ENCODE measurements around the gene P3R3URF.
"Not testable (repeated sequence)": the region's sequence is repeated elsewhere in the genome, so short reads cannot be mapped to it uniquely, and the experiment has no call there.

The P3R3URF gene

DNA sequence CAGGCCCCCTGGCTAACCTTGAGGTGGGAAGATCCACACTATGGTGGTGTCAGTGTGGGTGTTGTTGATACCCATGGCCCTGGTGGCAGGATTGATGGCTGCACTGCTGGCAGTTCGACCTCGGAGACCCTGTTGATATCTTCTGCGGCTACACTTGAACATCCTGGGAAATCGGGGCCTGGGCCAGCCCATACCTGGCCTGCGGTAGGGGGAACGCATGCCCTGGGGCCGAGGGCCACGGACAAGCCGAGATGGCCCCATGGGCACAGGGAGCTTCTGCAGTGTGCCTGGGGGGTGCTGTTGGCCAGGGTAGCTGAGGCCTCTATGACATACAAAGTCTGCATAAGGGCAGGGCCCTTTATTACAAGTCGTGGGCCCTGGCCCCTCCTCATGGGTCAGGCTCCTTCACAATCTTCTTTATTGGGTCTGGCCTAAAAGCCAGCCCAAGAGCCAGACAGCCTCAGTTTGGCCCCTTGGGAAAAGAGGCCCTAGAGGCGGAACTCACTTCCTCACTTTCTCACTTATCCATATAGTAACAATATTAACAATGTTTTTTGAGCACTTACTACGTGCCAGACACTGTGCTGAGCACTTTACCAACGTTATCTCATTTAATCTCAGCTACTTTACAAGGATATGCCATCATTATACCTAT, at the start of gene P3R3URF:
Gene P3R3URF, minus strand, starts transcription at position 278 of the 655 bp plus-strand sequence. Its CDS starts 17 bp downstream, at position 261.
- no peak for DNase-seq (ENCODE audit: low read depth)

DNA sequence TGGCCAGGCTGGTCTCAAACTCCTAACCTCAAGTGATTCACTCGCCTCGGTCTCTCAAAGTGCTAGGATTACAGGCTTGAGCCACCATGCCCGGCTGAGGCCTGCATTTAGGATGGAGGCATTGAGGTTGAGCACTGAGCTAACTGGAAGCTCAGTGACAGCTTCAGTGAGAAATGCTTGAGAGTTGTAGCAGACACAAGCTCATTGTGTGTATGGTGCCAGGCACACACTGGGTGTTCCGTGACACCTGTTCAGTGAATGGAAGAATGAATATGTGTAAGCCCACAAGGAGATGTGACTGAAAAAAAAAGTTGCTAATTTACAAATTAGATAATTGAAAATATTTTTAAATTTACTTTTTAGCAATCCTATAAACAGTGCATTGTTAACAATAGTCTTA, 48.7 kb upstream of the P3R3URF start:
- no peak for DNase-seq (ENCODE audit: low read depth)

DNA sequence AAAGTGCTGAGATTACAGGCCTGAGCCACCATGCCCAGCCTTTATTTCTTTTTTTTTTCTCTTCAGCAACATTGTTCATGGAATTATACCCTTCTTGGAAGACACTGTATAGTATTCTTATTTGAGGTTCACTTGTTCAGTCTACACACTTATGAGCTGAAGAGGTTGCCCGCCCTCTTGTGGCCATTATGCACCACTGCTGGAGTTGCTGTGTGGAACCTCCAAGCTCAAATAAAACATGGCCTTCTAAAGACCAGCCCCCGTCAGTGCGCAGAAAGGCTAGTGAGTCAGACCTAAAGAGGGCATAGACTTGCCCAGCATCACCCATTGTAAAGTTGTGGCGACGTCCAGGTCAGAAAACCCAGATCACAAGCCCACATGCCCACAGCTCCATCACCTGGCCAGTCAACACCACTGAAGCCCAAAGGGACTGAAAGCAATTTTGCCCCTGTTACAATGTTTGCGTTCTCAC, 47.2 kb upstream of the P3R3URF start:
- DNase-seq (ENCODE audit: low read depth), result no peak

DNA sequence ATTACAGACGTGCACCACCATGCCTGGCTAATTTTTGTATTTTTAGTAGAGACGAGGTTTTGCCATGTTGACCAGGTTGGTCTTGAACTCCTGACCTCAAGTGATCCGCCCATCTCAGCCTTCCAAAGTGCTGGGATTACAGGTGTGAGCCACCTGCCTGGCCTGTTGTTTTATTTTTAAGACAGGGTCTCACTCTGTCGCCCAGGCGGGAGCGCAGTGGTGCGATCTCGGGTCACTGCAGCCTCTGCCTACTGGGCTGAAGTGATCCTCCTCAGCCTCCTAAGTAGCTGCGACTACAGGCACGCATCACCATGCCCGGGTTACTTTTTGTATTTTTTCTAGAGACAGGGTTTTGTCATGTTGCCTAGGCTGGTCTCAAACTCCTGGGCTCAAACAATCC, 46.8 kb upstream of the P3R3URF start:
- DNase-seq (ENCODE audit: low read depth), result not testable (repeated sequence)

DNA sequence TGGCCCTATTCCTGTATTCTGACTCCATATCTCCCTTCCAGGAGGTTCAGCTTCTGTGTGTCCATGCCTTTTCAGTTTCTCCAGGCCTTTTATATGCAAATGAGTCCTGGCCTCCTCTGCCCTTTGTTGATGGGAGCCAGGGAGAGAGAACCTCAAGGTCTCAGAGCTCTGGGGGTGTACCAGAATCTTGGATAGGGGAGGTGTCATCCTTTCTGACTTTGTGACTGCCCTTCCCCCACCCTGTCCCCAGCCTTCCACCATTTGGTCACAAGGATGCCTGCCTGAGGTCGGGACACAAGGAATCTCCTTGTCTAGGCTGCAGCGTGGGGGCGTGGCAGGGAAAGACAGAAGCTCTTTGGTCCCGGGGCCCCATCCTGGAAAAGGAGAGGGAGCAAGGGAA, 45.5 kb upstream of the P3R3URF start:
- no peak for DNase-seq (ENCODE audit: low read depth)

DNA sequence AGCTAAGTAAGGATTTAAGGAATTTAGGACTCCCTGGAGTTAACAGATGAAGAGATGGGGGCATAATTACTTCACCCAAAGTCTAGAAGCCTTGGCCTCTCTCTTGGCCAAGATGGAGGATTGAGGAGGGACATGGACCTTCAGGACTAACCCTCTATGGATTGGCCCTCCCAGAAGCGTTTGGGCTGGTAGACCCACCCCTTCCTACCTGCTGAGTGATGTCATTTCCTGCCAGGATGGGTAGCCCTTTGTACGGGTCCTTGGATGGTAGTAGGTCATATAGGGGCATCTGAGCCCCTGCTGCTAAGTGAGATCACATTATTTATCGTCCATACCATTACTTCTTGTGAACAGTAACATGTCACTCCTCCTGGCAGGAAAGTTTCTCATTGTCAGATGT, 44.5 kb upstream of the P3R3URF start:
- no peak for DNase-seq (ENCODE audit: low read depth)

DNA sequence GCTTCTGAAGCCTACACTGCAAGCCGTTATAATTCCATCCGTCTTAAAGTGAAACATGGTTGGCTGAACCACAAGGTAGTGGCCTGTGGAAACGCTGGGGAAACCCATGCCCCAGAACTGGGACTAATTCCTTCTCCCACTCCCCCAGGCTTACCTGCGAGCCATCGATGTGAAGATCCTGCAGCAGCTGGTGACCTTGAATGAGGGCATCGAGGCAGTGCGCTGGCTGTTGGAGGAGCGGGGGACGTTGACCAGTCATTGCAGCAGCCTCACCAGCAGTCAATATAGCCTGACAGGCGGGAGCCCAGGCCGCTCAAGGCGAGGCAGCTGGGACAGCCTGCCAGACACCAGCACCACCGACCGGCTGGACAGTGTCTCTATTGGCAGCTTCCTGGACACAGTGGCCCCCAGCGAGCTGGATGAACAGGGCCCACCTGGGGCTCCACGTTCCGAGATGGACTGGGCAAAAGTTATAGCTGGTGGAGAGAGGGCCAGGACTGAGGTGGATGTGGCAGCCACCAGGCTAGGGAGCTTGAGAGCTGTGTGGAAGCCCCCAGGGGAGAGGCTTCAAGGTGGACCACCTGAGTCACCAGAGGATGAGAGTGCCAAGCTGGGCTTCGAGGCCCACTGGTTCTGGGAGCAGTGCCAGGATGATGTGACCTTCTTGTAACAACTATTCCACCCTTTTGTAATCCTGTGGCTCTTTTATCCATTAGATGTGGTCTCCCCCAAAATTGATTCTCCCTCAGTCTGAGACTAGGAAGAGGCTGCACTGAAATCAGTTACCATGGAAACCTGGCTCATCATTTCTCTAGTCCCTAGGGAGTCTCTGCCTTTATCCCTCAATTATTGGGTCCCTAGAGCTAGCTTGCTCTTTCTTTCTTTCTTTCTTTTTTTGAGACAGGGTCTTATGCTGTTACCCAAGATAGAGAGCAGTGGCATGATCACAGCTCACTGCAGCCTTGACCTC, 43.5 kb upstream of the P3R3URF start:
- no peak for DNase-seq (ENCODE audit: low read depth)

DNA sequence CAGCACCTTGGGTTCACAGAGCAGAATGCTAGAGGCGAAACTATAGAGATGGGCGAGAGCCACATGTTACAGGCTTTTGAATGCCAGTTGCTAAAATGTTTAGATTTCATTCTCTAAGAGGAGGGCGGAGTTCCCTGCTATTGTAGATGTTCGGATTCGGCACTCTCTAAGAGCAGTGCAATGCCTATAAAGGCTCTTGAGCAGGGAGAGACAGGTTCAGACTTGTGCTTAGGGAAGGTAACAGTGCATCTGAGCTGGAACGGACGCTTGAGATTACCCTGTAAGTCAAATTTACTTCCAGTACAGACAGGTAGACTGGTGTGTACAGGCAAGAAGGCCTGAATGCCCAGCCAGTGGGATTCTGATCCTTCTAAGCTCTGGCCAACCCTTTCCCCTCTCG, 42.2 kb upstream of the P3R3URF start:
- DNase-seq (ENCODE audit: low read depth), result no peak

DNA sequence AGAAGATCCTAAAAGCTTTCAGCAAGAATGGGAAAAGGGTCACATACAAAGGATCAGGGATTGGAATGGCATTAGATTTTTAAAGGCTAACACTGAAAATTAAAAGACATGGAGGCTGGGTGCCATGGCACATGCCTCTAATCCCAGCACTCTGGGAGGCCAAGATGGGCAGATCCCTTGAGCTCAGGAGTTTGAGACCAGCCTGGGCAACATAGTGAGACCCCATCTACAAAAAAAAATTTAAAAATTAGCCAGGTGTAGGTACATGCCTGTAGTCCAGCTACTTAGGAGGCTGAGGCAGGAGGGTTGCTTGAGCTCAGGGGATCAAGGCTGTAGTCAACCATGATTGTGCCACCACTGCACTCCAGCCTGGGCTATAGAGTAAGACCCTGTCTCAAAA, 39.2 kb upstream of the P3R3URF start:
- no peak for DNase-seq (ENCODE audit: low read depth)

DNA sequence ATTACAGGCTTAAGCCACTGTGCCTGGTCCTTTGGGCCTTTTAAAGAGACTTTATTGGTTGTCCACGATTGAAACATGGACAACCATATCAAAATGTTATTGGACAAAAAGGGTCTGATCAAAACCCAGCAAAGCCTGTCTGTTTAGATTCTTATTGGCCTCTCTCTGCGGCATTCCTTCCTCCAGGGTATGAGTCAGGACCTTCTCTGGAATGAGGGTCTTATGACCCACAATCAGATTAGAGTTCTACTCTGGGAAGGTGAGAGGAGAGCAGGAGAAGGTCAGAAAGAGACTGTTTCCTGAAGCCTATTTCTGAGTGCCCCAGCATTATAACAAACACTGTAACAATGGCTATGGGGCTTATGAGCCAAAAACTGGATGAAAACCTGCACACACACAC, 34.8 kb upstream of the P3R3URF start:
- no peak for DNase-seq (ENCODE audit: low read depth)

DNA sequence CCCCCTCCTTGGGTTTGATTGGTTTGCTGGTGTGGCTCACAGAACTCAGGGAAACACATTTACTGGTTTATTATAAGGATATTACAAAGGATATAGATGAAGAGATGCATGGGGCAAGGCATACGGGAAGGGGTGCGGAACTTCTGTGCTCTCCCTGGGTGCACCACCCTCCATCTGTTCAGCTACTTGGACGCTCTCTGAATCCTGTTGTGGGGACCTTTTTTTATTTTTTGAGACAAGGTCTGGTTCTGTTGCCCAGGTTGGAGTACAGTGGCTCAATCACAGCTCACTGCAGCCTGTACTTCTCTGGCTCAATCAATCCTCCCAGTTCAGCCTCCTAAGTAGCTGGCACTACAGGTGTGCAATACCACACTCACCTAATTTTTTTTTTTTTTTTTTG, 34.3 kb upstream of the P3R3URF start:
- no peak for DNase-seq (ENCODE audit: low read depth)

DNA sequence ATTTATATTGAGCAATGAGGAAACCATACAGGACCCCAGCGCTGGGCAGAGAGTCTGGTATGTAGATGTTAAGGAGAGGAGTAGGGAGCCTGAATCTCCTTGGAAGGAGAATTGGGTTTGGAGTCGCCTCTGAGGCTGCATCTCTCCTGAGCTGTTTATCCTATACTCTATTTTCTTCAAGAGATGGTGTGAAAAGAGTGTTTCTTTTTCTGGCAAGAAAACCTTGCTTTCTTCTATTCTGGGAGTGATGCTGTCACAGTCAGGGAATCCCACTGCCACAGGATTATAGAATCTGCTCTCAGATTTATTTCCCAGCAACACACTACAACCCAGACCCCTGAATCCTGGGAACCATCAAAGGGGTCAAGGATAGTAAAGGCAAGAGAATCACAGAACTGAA, 30.1 kb upstream of the P3R3URF start:
- DNase-seq (ENCODE audit: low read depth), result no peak

DNA sequence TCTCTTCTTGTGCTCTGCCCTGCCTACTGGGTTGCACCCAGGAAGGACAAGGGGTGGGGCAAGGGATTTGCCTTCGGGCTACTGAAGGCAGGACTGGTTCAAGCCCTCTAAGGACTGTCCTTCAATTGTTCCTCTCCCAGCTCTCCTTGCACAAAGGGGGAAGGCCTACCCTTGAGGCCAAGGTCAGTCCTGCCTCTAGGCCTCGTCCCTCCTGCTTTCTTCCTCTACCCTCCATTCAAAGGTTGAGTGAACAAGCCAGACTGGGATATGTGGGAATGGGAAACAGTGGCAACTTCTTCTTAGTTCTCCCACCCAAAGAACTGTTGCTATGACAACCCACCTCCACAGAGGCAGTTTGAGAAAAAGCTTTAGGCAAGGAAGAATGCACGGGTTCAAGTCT, 29.5 kb upstream of the P3R3URF start:
- no peak for DNase-seq (ENCODE audit: low read depth)

DNA sequence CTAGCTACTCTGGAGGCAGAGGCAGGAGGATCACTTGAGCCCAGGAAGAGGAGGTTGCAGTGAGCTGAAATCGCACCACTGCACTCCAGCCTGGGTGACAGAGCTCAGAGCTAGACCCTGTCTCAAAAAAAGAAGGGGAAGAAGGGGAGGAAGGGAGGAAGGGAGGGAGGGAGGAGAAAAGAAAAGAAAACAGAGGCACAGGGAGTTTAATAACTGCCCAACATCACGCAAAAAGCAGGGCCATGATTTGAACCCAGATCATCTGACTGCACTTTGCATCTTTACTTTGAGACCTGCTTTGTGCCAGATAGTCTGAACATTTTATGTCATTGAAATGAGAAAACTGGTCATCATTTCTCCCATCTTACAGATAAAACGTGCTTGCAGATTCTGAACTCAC, 28.9 kb upstream of the P3R3URF start:
- DNase-seq (ENCODE audit: low read depth), result no peak

DNA sequence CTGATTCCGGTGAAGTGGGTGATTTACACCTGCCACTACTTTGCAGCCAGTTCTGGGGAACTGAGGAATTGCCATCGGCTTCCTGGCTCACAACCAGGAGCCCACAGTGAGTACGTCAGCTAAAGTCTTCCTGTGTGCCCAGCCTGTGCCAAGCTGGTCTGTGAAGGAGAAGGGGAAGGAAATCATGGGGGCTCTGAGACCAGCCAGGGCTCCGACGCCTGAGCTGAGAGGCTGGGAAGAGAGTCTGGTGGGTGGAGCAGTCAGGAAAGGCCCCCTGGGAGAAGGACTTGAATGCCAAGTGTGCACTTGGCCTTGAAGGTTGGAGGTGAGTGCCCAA, 28.1 kb upstream of the P3R3URF start:
- no peak for DNase-seq (ENCODE audit: low read depth)

DNA sequence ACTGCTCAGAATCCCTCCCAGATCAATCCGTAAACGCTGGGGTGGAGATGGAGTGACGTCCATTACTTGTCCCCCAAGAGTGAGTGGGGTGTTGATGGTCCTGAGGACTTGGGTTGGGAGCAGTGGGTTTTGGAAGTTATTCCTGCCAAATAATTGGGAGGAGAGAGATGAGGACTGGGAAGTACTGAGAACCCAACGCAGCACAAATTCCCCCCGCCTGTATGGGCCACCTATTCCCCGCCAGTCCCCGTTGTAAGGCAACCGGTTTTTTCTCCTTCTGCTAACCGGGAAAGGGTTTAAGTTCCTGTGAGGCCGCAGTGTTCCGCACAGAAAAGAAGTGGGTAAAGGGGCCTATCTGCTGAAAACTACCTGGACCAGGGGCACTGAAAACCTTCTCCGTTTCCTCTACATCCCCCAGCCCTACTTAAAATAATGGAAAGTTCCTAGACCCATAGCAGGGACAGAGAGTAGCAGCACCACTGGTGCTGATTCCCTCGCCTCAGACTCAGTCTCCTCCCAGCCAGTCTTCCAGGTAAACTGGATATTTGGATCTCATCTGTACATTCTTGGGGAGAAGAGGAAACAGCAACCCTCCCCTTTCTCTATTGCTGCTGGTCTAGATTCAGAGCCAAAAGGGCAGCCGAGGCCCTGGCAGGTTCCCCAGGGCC, 27.6 kb upstream of the P3R3URF start:
- DNase-seq (ENCODE audit: low read depth), result no peak

DNA sequence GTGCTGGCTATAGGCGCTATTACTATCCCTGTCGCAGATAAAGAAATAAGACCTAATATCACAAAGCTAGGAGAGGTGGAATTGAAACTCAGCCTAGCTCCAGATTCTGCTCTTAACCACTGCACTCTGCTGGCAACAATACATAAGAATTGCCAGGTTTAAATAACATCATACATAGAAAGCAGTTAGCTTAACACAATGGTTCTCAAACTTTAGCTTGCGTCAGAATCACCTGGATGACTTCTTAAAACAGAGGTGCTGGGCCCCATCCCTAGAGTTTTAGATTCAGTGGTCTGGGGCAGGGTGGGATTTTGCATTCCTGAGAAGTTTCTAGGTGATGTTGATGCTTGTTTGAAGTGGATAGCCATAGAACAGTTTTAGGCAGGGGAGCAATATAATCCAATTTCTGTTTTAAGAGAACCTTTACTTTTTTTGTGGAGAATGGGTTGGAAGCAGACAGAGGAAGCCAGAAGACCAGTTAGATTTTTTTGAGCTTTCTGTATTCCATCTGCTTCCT, 23.0 kb upstream of the P3R3URF start:
- no peak for DNase-seq (ENCODE audit: low read depth)

DNA sequence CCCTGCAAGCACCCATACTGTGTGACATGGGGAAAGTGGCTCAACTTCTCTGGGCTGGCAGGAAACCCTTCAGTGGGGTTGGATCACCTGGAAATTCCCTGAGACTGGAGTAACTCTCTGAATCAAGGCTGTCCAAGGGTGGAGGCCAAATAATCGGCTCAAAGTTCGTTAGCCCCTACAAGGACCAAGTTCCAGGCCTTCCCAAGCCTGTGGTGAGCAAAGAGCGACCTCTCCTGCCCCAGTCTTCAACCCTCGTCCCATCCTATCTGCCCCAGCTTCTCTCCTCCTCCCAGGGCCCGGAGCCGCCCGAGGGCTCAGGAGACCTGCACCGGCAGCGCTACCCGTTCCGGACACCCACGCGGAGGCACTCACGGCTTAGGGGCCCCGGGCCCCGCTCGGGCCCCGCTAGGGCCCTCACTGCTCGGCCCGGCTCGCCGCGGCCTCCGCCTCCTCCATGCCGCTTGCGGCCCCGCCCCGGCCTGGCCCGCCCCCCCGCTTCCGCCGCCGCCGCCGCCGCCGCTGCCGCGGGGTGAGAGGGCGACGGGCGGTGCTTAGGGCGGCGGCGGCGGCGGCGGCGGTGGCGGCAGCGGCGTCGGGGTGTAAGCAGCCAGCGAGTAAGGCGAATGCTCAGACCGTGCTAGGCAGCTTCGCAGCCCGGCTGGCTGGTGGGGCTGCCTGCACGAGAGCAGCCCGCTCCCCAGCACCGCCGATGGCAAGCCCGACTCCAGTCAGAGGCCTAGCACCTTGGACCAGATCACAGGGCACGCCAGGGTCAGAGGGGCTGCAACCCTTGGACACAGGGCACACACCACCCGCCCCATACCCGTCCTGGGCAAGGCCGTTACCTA, 21.9 kb upstream of the P3R3URF start, which contains the start of gene POMGNT1:
Gene POMGNT1, minus strand, starts transcription at position 471 of the 848 bp plus-strand sequence. CDS start 613 bp downstream, outside the sequence.
- peak; percentile 72 for DNase-seq (ENCODE audit: low read depth)

DNA sequence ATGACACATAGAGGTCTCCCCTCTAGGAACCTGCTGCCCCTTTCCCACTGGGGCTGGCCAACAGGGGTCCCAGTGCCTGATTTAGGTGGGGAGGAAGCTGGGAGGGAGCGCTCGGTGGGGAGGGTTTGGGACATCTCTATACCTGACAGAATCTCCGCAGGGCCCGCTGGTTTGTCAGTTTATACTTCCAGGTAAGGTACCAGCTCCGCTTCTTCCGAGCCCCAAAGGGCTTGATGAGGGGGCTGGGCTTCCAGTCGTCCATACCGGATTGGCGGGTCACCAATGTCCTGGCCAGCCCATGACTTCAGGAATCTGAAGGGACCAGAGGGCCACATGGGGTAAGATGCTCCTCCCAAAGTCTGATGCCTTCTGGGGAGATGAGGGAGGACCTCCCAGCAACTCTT, 21.3 kb upstream of the P3R3URF start:
- no peak for DNase-seq (ENCODE audit: low read depth)

DNA sequence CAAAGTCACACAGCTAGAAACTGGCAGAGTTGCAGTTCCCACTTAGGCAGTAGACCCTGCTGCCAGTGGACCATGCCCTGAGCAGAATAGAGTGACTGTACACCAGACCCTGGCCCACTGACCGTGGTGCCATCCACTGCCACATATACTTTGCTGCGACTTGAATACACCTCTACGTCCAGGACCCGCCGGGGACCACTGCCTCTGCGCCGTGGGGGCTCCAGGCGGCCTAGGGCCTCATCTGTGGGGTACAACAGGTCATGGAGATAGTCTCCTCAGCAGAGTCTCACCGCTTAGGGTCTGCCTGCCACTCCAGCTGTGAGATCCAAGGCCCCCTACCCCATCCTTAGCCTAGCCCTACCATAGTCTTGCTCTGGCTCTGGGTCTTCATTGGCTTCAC, 20.3 kb upstream of the P3R3URF start:
- DNase-seq (ENCODE audit: low read depth), result no peak

DNA sequence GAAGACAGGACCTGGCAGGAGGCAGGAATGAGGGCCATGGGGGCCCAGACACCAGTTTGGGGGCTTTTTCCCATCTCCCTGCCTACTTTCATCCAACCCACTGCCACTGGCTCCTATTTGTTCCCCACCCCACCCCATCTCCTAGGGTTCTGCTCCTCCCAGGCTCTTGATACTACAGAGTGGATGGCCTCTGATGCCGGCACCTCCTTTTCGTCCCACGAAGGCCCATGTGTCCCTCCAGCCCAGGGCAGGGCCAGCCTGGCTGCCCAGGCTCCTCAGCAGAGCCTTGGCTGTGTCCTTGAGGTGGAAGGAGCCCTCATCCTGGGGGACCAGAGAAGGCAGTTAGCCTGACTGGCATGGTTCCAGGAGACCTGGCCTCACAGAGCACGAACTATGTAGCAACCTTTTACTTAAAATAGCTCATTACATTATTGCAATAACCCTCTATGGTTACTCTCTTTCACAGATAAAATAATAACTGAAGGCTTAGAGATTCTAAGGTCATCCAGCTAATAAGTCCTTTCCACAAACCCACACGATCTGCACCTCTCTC, 18.4 kb upstream of the P3R3URF start:
- DNase-seq (ENCODE audit: low read depth), result no peak

Measured in activated T-helper 1 cell treated with Interleukin-2 at 50 U/mL for 16 hours (primary cell).